IPS-18c (cell line): ENCODE measurements around the gene ZNF445.
"Not testable (repeated sequence)": the region's sequence is repeated elsewhere in the genome, so short reads cannot be mapped to it uniquely, and the experiment has no call there.

Experiments
- H3K4me3 ChIP-seq: 2 replicates; pipeline ENCODE4 v1.7.0; 2013; ENCODE audit warnings: low read depth, mild to moderate bottlenecking, low read length, moderate library complexity; ENCODE audit not compliant: insufficient read depth
- H3K9me3 ChIP-seq: one replicate; pipeline ENCODE4 v1.6.1; 2013; ENCODE audit warnings: mild to moderate bottlenecking, low read length, moderate library complexity; ENCODE audit not compliant: control insufficient read depth, insufficient read depth

ZNF445 gene

DNA sequence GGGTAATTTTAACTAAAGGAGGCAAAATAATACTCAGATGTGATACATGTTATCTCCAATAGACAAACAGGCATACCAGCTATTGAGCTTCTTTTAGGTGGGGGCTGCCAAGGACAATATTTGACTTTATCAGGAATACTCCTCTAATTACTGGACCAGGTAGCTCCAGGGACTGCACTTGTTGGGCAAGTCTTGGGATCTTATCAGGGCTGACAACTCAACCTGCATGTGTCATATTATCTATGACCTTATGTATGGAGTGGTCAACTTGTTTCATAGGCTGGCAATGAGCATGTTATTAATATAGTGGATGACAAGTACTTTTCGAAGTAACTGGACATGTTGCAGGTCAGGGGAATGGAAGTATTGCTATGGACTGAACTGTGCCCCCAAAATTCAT is 15.0 kb upstream of the ZNF445 start:
- H3K4me3 ChIP-seq, result no peak overlapping the region
- H3K9me3 ChIP-seq, result peaks cover 7% of the 10 kb centered on the region

DNA sequence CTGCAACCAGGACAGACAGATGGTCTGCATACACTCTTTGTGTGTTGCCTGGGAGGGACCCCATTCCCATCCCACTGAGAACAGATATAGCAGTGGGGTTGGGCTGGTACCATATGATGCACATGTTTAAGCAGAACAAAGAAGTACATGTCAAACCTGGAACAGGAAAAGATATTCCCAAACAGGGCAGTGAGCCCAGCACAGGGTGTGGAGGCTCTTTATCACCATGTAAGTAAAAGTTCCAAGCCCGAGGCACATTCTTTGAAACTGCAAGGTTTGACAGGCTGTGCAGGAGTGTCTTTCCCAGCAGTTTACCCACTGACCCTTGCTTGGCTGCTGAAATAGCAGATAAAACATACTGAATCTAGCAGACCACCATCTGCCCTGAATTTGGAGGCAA is 5.3 kb upstream of the ZNF445 start:
- Histone ChIP-seq H3K4me3 (no peak overlapping the region), H3K9me3 (no peaks in the 10 kb centered on the region)

DNA sequence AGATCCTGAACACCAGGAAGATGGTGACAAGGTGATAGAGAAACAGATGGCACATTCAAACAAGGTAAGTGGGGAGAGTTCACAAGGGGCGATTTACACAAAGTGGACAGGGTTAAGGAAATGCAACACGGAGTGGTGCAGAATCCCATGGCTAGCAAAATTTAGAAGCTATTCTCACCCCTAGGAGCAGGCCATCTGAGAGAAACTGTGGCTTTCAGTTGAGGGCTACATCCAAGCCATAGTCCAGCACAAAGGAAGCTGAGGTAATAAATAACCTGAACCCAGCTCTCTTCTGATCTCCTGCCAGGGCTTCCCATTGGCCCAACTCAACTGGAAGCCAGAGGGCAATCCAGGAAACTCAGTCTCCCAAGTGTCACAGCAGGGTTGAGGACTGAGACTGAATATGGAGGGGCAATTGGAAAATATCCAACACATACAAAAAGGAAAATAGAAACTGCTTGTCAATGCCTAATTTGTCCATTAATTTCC is 1.2 kb upstream of the ZNF445 start:
- Histone ChIP-seq H3K9me3 (no peaks in the 10 kb centered on the region), H3K4me3 (no peak overlapping the region)

DNA sequence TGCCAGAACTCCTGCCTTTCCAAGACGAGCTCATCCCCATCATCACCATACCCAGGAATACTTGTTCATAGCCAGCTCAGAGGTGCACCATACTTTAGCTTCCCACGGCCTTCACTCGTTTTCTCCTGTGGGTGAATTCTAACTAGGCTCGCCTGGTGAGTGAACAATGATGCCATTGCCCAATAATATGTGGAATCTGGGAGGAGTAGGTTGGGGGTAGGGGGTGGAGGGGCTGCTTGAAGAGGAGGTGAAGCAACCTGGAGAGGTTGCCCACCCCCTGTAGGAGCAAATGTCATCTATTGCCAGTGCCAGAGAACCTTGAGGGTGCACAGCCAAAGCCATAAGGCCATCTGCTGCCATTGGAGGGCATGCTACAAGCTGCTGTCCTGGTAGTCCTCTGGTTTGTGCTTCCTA is 592 bp upstream of the ZNF445 start:
- Histone ChIP-seq H3K9me3 (no peaks in the 10 kb centered on the region), H3K4me3 (peak overlapping the region; percentile 69)

DNA sequence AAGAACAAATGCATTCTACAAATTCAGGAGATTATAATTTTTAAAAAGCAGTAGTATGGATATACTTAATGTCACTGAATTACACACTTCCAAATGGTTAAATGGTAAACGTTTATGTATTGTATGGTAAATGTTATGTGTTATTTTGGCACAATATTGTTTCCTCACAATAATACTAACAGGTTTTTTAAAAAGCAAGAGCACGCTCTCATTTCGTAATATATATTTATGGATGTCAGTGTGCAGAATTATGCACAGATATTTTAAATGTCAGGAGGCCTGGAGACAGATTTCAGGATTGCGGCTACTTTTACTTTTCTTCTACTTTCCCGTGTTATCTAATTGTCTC is 533 bp downstream of the ZNF445 start:
- H3K9me3 ChIP-seq, result no peaks in the 10 kb centered on the region
- H3K4me3 ChIP-seq, result peak overlapping the region; percentile 69

DNA sequence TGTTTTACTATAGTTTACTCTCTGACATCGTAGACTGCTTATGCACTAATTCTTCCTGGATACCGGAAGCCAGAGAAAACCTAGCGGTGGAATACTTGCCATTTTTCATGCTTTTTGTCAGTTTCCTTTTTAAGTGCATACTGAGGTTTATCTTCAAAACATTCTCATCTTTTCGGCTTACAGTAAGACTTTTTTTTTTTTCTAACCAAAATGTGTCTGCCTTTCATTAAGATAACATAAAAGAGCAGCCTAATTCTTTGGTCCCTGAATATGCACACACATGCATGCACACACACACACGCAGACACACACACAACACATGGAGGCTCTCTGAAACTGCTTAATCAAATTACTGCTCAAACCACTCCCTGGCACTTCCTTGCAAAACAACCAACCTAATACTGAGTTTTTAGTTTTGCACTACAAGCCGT is 1.3 kb downstream of the ZNF445 start:
- Histone ChIP-seq H3K4me3 (no peak overlapping the region), H3K9me3 (no peaks in the 10 kb centered on the region)

DNA sequence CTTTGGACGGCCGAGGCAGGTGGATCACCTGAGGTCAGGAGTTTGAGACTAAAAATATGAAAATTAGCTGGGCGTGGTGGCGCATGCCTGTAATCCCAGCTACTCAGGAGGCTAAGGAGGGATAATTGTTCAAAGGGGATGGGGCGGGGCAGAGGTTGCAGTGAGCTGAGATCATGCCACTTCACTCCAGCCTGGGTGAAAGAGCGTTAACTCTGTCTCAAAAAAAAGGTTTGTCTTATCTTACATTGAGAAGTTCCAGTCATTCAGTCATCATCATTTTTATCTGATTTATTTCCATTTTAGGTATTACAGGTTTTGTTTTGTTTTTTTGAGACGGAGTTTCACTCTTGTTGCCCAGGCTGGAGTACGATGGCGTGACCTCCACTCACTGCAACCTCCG is 2.6 kb downstream of the ZNF445 start:
- not testable (repeated sequence) for H3K4me3 ChIP-seq

DNA sequence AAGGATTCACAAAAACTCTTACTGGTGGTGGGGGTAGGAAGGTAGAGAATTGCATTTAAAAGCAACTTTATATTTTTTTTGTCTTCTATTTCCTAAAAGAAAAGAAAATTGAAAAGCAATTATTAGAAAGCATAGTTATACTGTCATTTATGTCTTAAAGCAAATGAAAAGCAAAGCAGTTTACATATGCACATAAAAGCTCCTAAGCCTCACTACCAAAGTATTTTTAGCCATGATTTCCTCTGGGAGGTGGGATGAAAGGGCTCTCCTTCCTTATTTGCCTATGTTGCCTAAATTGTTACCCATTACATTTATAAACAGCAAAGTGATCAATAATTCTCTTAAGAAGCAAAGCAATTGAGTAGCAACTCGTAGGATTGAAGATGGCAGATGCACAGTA is 7.0 kb downstream of the ZNF445 start:
- H3K4me3 ChIP-seq, result no peak overlapping the region
- H3K9me3 ChIP-seq, result no peaks in the 10 kb centered on the region

More for the DNA sequence above, 2.6 kb downstream of the ZNF445 start:
- not testable (repeated sequence) for H3K9me3 ChIP-seq

DNA sequence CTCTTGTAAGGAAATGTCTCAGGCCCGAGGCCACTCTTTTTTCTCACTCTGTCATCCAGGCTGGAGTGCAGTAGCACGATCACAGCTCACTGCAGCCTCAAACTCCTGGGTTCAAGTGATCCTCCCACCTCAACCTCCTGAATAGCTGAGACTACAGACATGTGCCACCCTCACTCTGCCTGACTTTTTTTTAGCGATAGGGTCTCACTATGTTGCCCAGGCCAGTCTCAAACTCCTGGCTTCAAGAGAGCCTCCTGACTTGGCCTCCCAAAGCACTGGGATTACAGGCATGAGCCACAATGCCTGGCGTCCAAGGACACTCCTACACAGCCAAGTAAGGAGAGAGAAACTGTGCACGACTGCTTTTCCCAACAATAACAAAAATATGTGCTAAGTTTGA is 7.6 kb downstream of the ZNF445 start:
- Histone ChIP-seq H3K4me3 (no peak overlapping the region), H3K9me3 (no peaks in the 10 kb centered on the region)

DNA sequence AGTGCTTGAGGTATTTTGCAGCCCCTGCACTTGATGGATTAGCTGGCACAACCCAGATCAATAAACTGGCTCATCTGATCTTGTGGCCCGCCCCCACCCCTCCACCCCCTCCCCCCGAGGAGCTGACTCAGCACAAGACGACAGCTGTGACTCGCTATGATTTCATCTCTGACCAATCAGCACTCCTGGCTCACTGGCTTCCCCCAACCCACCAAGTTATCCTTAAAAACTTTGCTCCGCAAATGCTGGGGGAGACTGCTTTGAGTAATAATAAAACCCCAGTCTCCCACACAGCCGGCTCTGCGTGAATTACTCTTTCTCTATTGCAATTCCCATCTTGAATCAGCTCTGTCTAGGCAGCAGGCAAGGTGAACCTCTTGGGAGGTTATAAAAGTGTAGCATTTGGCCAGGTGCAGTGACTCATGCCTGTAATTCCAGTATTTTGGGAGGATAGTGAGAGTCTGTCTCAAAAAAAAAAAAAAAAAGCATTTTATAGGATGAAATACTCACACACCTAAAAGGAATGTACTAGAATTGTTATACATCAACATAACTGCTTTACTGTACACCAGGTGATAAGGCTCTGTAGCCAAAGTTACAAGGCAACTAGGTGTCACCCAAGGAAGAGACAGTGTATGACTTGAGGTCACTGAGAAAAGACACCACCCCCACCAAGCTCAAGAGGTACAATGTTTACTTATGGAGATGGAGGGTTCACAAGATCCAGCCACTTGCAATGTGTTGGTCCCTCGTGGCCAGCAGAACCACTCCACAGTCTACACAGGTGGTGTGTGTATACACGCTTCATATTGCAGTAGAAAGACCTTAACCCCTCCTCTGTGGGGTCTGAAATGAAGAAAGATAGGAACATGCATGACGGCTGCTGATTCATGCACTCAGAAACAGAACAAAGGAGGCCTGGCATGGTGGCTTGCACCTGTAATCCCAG is 8.6 kb downstream of the ZNF445 start:
- no peaks in the 10 kb centered on the region for H3K9me3 ChIP-seq

DNA sequence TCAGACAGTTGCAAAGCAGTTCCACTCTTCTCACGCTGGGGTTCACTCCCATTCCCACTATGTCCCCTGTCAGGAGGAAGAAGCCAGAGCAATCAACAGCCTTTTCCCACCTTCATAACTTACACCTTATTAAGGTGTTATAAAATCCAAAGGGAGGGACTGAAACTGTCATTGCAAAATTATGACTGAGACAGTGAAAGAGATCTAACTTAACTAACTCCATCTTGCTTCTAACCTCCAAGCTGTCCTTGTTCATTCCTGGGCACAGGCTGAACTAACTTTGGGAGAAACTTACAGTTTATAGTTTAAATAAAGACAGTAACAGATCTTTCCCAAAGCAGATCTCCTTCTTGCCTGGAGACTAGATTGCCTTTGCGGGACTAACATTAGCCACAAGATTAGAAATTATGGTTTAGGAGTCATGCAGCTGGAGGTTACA is 9.4 kb downstream of the ZNF445 start:
- H3K9me3 ChIP-seq, H3K4me3 ChIP-seq: not testable (repeated sequence)

More for the DNA sequence above, 8.6 kb downstream of the ZNF445 start:
- no peak overlapping the region for H3K4me3 ChIP-seq

DNA sequence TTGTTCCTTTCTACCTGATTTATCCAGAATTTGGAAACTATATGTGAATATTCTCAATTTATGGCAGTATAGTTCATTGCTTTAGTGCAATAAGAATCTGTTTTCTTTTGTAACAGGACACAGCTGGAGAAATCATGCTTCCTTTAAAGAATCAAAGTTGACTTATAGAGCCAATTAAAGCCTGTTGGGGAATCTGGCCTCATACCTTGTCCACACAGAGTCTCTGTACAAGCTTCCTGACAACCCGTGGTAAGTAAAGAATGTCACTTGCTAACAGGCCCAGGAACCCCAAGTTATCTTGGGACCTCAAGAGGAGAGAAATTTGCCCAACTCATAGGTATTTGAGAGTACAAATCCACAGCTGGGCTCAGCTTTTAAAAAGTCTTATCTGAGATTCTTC is 10.2 kb downstream of the ZNF445 start:
- H3K4me3 ChIP-seq, result no peak overlapping the region
- H3K9me3 ChIP-seq, result no peaks in the 10 kb centered on the region

DNA sequence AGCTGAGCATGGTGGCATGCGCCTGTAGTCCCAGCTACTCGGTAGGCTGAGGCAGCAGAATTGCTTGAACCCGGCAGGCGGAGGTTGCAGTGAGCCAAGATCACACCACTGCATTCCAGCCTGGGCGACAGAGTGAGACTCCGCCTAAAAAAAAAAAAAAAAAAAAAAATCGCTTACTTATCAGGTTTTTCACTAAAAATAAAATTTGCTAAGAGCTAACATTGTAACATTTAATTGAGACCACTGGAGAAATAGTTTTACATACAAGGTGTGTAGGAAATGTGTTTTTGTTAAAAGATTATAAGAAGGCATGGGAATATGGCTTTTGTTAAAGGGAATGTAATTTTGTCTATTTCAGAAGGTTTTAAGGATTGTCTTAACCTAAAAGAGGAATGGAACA is 12.6 kb downstream of the ZNF445 start:
- H3K9me3 ChIP-seq, H3K4me3 ChIP-seq: not testable (repeated sequence)

DNA sequence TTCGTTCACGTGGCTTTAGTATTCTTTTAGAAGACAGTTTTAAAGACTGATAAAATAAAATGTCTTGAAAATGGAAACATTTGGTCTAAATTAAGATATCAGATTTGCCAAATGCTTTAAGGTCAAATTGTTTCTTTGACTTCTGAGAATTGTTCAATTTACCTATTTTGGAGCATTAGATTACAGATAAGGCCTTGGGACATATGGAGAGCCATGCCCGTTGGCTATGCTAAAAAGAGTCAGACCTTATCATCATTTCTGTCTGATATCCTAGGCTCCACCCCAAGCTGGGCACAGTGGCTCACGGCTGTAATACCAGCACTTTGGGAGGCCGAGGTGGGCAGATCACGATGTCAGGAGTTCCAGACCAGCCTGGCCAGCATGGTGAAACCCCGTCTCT is 13.0 kb downstream of the ZNF445 start:
- Histone ChIP-seq H3K4me3 (no peak overlapping the region), H3K9me3 (no peaks in the 10 kb centered on the region)

DNA sequence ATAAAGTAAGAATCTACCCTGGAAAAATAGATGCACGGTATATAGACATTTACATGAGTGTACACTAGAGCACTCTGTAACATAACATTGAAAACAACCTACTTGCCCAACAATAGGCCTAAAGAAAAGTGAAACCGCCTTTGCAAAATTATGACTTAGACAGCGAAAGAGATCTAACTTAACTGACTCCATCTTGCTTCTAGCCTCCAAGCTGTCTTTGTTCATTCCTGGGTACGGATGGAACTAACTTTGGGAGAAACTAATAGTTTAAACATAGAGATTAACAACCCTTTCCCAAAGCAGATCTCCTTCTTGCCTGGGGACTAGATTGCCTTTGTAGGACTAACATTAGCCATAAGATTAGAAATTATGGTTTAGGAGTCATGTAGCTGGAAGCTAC is 17.4 kb downstream of the ZNF445 start:
- H3K4me3 ChIP-seq, H3K9me3 ChIP-seq: not testable (repeated sequence)

DNA sequence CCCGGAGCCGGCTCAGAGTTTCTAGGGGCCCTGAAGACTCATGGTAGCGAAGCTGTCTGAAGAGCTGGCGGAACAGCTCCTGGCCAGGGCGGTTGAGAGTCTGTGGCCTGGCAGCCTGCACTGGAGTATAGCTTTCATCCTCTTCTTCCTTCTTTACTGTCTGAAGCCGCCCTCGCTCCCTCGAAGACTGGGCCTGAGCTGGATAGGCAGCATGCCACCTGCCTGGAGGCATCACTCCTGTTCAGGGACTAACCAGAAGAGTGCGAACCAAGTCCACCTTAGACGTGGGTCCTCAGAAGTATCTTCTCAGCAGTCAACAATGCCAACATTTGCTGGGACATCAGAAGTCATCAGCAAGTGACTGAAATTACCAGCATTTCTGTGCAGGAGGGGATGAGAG is 22.2 kb downstream of the ZNF445 start:
- H3K9me3 ChIP-seq, result no peaks in the 10 kb centered on the region
- H3K4me3 ChIP-seq, result no peak overlapping the region

DNA sequence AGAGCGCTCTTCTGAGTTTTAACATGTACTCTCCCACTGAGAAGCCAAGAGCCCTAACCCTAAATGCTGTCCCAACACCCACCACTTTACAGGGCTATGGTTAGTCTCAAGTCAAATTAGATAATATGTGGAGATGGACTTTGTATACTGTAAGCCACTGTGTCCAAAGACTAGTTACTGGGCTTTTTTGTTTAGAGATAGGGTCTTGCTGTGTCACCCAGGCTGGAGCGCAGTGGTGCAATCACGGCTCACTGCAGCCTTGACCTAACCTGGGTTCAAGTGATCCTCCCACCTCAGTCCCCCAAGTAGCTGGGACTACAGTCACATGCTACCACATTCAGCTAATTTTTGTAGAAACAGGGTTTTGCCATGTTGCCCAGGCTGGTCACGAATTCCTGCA is 23.2 kb downstream of the ZNF445 start:
- Histone ChIP-seq H3K4me3 (no peak overlapping the region), H3K9me3 (no peaks in the 10 kb centered on the region)

DNA sequence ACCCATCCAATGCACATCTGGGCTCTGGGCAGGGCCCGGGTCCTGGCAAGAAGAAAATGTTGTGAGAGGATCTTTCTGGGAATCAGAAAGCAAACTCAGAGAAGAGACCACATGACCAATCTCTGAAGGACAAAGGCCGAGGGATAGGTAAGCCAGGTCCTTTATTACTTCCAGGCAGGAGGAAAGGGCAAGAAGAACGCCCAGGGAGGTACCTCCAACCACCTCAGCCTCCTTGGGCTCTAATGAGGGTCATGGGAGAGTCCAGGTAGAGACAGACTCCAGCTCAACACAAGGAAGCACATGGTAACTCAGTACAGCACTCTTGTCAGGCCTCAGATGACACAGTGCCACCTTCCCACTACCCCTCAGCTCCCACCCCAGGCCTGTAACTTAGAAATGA is 26.0 kb downstream of the ZNF445 start:
- Histone ChIP-seq H3K9me3 (peaks cover 11% of the 10 kb centered on the region), H3K4me3 (no peak overlapping the region)

DNA sequence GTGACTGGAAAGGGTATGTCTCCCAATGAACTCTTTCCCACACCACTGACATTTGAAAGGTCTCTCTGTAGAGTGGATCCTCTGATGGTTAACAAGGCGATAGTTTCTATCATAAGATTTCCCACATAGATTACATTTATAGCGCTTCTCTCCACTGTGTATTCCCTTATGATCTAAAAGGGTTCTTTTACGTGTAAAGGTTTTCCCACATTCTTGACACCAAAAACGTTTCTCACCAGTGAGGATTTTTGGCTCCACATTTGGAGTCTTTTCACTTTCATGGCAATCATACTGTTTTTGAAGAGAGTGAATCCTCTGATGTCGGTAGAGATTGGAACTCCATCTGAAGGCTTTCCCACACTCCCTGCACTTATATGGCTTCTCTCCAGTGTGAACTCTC is 30.5 kb downstream of the ZNF445 start:
- peaks cover 11% of the 10 kb centered on the region for H3K9me3 ChIP-seq
- no peak overlapping the region for H3K4me3 ChIP-seq
